SKM-1 (cell line): ENCODE data around the gene RNF223.
"Not testable (repeated sequence)": the region's sequence is repeated elsewhere in the genome, so short reads cannot be mapped to it uniquely, and the experiment has no call there.

Experiments used
- DNase-seq: peaks from one replicate; lab custom pipeline; 2025; ENCODE audit not compliant: unreplicated experiment; lab: John Stamatoyannopoulos, UW

The RNF223 gene

DNA sequence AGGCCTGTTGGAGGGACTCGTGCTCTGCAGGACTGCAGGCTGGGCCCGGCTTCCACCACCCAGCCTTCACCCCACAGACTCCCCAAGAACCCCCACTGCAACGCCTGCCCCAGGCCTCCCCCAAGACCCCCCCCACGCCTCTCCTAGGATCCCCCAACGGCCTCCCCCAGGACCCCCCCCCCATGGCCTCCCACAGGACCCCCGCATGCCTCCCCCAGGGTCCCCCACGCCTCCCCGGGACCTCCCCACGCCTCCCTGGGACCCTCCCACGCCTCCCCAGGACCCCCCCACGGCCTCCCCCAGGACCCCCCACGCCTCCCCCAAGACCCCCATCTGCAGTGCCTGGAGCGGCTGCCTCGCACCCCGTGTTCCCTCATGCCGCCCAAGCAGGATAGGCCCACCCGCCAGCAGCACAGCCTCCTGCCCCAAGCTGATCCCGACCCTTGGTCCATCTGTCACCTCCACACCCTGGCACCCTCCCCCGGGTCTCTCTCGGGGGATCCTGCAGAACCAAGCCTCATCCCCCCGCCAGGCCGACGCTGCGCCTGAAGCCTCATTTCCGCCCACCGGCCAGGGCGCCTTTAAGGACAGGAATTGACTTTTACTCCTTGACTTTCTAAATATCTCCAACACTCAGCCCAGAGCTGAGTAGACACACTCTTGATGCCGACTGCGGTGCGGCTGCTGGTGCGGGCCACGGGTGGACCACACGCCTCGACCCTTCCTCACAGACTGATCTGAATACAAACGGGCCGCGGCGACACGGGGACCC lies 14.1 kb upstream of the RNF223 start:
- DNase-seq, result no peak

DNA sequence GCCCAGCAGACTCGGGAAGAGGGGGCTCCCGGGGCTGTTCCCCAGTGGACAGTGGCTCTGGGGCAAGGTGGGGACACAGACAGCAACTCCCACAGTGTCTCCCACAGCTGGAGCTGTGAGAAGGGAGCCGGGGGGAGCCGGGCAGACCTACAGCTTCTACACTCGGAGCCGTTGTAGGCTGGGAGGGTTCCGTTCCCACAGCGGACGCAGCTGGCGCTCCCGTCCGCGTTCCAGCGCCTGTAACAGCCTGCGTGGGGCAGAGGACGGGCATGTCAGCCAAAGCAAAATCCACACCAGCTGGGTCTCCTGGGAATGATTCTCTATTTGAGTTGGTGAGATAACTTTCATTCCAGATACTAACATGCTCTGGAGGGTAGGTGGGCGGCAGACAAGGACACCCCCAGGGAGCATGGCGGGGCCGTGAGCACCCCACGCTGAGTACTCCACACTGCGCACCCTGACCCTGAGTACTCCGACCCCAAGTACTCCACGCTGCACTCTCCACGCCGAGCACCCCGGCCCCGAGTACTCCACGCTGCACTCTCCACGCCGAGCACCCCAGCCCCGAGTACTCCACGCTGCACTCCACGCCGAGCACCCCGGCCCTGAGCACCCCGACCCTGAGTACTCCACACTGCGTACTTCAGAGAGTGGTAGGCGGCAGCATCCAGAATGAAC lies 13.4 kb upstream of the RNF223 start:
- no peak for DNase-seq

DNA sequence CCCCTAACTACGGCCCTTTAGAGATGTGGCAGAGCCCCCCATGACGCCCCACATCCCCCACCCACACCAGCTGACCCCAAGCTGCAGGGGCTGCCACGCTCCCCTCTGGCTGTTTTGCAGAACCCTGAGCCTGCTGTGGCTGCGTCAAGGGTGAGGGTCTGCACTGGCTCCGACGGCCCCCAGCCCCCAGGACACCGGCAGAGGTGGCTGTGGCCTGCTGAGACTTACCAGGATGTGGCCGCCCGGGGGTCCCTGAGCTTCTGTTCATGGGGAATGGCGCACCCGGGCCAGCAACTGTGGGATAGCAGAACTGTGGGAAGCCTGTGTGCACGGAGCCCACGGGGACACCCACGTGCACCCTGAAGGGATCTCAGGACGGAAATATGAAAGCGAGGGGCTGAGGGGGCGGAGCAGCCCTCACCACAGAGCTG lies 12.8 kb upstream of the RNF223 start:
- no peak for DNase-seq

DNA sequence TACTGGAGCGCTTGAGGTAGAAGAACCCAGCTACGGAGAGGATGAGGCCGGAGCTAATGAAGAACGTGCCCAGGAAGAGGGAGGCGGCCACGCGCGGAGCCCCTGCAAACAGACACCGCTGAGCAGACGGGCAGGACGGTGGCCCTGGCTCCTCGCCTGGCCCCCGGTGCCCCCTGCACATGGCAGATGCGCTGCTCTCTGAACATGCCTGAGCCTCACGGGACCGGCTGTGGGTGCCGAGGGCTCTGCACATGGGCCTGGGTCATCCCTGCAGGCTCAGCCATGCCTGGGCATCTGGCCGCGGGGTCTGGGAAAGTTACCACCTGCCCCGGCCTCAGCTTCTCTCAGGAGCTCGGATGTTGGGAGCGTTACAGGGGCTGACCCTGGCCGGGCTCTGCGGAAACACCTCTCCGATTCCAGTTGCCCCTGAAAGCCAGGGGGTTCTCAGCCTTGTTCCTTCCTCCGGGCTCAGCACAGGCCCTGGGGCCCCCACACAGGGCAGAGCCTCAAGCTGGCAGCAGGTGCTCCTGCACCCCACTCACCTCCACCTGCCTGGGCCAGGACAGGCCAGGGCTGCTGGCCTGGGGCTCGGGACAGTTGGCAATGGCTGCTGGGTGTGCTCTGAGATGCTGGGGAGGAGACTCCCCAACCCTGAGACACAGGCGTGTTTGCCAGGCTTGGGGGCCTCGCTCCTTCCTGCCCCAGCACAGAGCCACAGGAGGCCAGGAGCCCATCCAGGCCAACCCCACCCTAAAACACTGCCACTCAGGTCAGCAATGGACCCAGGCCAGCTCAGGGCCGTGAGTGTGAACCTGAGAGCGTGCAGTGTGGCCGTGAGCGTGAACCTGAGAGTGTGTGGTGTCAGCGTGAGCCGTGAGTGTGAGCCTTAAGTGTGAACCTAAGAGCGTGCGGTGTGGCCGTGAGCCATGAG lies 12.1 kb upstream of the RNF223 start:
- no peak for DNase-seq

DNA sequence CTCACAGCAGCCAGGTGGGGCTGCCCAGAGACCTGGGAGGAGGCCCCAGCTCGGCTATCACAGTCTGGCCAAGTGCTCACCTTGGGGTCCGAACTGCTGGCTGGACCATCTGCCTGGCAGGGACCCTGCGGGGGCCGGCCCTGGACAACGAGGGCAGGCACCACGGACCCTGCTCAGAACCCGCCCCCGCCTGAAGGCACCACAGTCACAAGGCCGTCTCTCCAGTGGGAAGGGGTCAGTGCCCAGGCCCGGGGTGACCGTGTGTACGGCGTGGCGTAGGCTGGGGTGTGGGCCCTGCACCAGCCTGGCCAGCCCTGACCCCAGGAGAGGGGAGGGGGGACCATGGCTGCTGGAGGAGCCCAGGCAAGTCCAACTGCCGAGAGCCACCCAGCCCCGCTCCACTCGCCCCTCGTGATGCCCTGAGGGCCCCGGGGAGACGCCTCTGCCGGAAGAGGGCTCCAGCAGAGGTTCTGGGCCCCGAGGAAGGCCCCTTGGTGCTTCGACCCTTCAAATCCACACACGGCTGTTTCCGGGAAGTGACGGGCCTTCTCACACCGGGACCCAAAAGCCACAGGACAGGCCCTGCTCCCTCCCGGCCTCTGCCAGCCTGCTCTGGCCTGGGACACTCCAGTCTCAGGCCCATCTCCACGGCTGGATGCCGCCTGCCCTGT lies 11.2 kb upstream of the RNF223 start:
- DNase-seq, result no peak

DNA sequence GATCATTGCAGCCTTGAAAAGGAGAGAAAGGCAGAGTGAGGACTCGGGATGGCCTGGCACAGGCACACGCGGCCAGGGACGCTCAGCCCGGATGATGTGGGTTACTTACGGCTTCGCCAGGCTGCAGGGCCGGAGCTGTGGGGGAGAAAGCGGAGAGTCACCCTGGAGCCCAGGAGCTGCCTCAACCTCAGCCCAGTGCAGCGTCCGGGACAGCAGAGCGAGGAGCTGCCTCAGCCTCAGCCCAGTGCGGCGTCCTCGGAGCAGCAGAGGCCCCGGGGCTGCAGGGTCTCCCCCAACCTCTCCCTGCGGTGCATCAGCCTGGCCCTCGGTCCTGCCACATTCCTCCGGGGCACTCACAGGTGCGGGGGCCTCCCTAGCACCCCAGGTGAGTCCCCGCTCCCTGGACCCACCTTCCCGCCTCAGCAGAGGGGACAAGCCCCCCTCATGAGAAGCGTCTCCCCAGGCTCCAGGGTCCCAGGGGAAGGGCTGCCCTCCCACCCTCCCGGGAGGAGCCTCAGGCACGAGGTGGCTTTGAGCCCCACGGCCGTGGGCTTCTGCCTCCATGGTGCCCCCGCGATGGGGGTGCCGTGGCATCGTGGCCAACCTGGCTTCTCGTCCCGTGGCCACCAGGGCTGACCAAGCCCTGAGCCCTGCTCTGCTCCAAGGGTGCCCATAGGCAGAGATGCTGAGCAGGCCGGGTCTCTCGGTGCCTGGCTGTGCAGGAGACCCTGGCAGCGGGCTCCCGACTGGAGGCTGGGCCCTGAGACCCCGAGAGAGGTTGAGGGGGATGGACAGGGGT lies 10.5 kb upstream of the RNF223 start:
- no peak for DNase-seq

DNA sequence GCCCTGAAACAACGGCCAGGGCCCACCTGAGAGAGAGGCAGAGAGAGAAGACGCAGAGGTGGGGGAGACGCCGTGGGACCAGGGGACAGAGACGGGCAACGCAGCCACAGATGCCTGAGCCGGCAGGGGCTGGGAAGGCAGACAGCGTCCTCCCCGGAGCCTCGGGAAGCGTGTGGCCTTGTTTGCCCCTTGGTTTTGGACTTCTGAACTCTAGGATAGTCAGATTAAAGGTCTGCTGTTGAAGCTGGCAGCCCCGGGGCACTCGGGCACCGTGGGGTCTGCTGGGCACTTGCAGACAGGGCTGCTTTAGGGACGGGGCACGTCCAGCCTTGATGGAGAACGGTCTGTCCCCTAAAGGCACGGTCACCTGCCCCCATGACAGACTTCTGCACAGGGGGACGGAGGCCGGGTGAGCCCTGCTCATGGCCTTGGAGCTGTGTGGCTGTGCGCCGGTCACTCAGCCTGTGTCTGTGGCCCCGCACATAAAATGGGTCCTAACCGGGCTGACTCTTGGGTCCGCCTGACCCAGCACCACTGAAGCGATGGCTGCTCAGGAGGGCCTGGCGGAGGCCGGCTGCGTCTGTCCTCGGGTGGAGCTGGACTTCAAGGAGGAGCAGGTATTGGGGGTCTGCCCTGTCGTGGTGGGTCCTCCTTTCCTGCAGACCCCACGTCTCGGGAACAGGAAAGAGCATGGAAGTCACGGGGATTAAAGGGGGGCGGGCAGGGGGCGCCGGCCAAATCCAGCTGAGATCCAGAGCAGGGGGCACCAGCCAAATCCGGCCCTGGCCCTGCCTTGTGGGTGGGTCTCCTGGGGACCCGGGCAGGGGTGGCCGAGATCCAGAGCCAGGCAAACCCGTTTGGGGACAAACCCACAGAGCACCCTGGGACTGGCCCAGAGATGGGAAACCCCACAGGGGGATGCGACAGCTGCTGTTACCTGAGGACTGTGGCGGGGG lies 9.6 kb upstream of the RNF223 start:
- DNase-seq, result no peak

DNA sequence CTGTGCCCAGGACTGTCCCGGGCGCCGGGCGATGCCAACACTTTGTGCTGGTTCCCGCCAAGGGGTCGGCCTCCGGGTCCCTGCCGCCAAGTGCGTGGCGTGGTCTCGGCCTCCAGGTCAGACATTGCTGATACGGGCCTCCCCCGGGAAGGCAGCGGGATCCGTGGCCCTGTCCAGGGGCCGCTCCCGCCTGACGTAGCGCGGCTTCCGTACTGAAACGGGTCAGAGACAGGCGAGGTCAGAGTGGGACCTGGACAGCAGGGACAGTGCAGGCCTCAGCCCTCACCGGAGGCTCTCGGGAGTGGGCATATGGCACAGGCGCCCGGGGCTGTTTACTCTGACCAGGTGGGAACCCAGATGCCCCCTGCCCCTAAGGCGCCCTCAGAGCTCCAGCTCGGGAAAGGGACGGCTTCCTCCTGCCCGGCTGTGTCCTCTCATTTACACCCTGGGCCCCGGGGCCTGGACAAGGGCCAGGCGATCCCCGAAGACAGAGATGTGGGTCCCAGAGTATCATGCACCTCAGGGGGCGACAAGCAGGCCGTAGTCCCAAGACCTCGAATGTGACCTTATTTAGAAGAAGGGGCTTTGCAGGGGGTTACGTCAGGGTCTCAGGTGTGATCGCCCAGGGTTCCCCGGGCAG lies 8.8 kb upstream of the RNF223 start:
- no peak for DNase-seq

DNA sequence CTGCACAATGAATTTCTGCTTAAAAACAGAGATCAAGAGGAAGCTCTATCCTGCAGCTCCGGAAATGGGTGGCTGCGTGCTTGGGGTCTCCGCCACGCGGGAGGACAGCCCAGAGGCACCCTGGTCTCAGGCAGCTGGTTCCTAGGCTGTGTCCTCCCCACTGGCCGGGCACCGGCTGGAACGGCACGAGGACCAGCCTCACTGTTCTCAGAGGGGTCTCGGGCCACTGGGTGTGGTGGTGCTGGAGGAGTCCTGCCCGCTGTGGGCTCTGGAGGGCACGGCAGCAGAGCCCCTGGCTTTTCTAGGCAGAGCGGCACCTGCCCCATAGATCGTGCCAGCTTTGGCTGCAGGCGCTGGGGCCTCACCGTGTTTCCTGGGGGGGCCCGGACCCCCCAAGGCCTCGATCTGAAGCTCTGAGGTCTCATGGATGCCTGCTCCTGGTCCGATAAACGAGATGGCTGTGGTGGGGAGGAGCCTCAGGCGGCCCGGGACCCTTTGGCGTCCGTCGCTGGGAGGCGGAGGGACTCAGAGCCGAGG lies 8.2 kb upstream of the RNF223 start:
- DNase-seq, result no peak

DNA sequence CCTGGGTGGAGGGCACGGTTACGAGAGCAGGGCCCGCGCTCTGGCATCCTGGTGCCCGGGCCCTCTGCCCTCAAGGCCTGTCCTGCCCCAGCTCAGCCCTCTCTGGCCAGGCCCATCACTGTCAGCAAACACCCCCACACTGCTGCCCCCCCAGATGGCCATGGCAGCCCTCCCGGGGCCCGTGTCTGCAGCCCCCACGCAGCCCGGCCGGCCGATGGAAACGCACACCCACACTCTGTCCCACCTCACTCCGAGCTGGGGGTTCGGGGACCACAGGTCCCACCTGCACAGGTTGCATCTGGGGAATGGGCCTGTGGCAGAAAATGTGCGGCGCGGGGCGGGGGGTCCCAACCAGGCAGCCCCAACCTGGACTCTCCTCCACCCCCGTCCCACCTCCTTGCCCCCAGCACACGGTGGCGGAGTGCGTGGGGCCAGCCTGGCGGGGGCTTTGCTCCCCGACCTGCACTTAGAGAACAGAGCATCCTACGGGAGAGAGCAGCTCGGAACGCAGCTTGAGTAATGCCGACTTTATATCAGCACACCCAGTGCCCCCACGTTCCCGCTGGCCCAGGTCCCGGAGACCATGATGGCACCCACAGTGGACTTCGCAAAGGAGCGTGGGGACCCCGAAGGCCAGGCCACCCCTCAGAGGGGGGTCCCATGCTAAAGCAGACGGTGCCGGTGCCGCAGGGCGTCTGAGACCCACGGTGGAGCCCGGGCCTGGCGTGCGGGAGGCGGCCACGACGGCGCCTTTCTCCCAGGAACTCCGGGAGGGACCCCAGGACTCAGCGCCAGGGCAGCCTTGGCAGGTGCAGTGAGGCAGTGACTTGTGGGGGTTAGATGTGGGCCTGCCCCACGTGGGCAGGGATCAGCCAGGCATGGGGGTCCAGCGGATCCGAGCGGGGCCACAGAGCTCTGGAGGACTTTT lies 7.5 kb upstream of the RNF223 start:
- no peak for DNase-seq

DNA sequence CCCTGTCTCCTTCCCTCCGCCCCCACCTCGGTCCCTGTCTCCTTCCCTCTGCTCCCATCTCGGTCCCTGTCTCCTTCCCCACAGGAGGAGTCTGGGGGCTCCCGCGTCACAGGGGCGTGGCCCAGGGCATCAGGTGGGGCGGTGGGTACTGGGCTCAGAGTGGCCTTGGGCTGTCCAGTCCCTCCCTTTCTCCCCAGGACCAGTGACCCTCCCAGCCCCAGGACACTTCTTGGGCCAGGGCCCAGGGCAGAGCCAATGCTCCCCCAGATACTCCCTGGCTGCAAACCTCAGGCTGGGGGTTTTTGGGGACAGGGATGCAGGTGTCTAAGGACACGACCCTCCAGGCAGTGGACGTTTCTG lies 6.8 kb upstream of the RNF223 start:
- no peak for DNase-seq

DNA sequence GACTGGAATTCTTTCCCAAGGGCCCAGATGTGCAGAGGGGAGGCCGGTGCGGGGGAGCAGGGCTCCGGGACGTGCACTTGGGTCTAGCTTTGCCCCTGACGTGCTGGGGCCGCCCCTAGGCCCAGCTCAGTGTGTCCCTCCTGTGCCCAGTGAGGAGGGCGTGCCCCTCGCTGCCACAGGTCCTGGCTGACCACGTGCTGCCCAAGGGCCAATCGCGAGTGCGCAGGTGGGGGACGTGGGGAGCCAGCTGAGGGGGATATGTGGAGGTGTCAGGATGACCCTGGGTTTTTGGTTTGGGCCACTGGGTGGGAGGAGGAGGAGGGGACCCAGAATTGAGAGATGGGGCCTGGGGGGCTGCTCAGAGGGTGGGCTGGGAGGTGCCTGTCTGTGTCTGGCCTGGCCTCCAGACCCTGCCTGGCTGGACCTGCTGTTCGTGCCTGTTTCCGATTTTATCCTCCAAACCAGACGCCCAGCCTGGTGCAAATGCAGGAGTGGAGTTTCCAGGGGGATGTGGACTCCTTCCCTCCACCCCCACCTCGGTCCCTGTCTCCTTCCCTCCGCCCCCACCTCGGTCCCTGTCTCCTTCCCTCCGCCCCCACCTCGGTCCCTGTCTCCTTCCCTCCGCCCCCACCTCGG lies 6.1 kb upstream of the RNF223 start:
- DNase-seq, result no peak

DNA sequence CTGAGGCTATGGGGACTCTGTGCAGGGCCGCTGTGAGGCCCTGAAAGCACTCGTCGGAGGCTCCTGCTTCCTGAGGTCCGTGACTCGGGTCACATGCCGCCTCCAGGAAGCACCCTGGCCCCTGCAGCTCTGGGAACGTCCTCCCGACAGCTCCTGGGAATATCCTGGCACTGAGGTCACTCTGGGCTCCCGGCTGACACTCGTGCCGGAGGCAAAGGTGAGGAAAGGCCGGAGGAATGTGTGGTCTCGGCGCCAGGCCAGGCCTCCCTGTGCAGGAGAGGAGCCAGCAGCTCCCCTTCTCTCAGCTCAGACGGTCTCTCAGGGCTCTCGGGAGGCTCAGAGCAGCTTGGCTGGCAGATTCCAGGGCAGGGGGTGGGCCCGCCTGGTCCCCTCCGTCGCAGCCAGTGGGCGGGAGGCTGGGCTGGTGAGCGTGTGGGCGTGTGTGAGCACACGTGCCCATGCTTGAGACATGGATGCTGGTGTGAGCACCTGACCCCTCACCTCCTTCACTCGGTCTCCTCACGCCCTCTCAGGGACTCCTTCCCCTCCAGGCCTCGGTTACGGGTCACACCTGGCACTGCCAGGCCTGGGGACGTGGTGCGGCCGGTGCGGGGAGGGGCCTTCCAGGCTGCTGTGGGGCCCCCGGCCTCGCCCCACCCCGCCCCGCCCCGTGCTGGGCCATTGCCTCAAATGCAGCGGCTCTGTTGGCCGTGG lies 5.5 kb upstream of the RNF223 start:
- DNase-seq, result no peak

DNA sequence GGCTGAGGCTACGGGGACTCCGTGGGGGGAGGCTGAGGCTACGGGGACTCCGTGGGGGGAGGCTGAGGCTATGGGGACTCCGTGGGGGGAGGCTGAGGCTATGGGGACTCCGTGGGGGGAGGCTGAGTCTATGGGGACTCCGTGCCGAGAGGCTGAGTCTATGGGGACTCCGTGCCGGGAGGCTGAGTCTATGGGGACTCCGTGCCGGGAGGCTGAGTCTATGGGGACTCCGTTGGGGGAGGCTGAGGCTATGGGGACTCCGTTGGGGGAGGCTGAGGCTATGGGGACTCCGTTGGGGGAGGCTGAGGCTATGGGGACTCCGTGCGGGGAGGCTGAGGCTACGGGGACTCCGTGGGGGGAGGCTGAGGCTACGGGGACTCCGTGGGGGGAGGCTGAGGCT lies 3.3 kb upstream of the RNF223 start:
- not testable (repeated sequence) for DNase-seq

DNA sequence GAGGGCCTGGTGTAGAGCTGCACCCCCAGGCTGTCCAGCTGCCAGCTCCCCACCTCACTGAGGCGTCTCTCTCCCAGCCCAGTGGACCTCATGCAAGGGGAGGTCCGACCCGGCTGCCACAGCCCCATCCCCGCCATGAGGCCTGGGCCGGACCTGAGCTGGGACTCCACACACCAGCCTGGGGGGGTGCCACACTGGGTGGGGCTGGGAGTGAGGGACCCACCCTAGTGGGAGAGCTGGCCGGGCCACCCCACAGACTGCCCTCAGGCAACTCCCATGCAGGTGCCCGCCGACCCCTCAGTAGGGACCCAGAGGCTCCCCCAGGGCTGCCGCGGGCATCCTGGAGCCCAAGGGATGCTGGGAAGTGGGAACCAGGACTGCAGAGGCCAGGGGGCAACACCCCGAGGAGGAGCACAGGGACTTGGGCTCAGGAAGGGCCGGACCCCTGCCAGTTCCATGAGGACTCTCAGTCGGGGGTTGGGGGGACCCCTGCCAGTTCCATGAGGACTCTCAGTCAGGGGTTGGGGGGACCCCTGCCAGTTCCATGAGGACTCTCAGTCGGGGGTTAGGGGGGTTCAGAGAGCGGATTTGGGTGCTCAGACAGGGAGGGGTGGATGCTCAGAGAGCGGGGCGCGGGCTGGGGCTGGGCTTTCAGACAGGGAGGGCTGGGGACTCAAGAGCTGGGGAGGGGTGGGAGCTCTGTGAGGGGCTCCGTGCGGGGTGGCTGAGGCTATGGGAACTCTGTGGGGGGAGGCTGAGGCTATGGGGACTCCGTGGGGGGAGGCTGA lies 1.2 kb upstream of the RNF223 start:
- DNase-seq, result no peak
